Endothelial cell of umbilical vein (primary cell): ENCODE data around the gene MCCC2. TPM values are rescaled to one million over a fixed set of nuclear protein-coding genes. Genes with fewer than 3 reads are reported as not detected.
A peak's percentile ranks its signal among the peaks of the same experiment; 100 is the strongest.

Source experiments
- BruUV-seq: library from RNA; stranded (reverse); fragments of 400-500 nt; replicated peaks from 2 replicates; lab custom pipeline; 2021; lab: Mats Ljungman, UMichigan
- CTCF ChIA-PET: fragments of 300-600, 350-600 bp; sonication (Branson Sonifier 250); formaldehyde crosslinking; loops from one replicate; lab custom pipeline; 2021; ENCODE audit warnings: antibody characterized with exemption, inconsistent platforms; lab: Charles Lee
- POLR2A ChIA-PET: fragments of 300-600, 350-600 bp; sonication (Branson Sonifier 250); formaldehyde crosslinking; loops from one replicate; lab custom pipeline; 2021; ENCODE audit warnings: antibody characterized with exemption, inconsistent platforms; lab: Charles Lee
- DNase-seq: peaks from one replicate; pipeline ENCODE4 v3.0.0-alpha.2; 2011; ENCODE audit warnings: low read depth, low spot score
- FAIRE-seq: peaks from 2 replicates; lab custom pipeline; 2011; peaks lifted over from hg19 to GRCh38; lab: Jason Lieb, UNC
- H2AFZ ChIP-seq: 2 replicates; pipeline ENCODE4 v1.6.0; 2012; ENCODE audit warnings: low read depth, low read length, control low read depth, inconsistent platforms
- H3K27ac ChIP-seq: 2 replicates; pipeline ENCODE4 v1.5.1; 2011; ENCODE audit warnings: low read depth, mild to moderate bottlenecking, control low read depth, low read length, moderate library complexity; ENCODE audit not compliant: insufficient read depth
- H3K27me3 ChIP-seq, 2 experiments: 2 replicates each; pipeline versions ENCODE4 v1.6.0 to v1.6.1; 2011; ENCODE audit warnings: low read length in 2 of 2, mixed read lengths in 1 of 2; ENCODE audit not compliant: control insufficient read depth in 2 of 2, insufficient read depth in 2 of 2
- H3K36me3 ChIP-seq, 2 experiments: 2 replicates in 1 of 2; 3 replicates in 1 of 2; pipeline ENCODE4 v1.5.1; 2011; ENCODE audit warnings: low read length in 2 of 2, mild to moderate bottlenecking in 1 of 2, moderate library complexity in 1 of 2; ENCODE audit not compliant: control insufficient read depth in 2 of 2, insufficient read depth in 2 of 2; ENCODE audit errors: extremely low read depth in 1 of 2
- H3K4me1 ChIP-seq: 3 replicates; pipeline ENCODE4 v1.5.1; 2011; ENCODE audit warnings: mild to moderate bottlenecking, low read length; ENCODE audit not compliant: control insufficient read depth, insufficient read depth; ENCODE audit errors: extremely low read depth
- H3K4me2 ChIP-seq: 2 replicates; pipeline ENCODE4 v1.6.1; 2011; ENCODE audit warnings: low read length, control low read depth, mixed read lengths; ENCODE audit not compliant: insufficient read depth
- H3K4me3 ChIP-seq, 3 experiments: fragments of 200-600 bp in 1 of 3; sonication (generic), shearing (Covaris generic) in 1 of 3; replicated peaks in 1 of 3; 2 replicates each; pipeline ENCODE4 v1.5.1; 2011 to 2016; ENCODE audit warnings: control low read depth in 3 of 3, low read length in 3 of 3, mild to moderate bottlenecking in 2 of 3, inconsistent platforms in 1 of 3, low read depth in 1 of 3, moderate library complexity in 1 of 3; ENCODE audit not compliant: insufficient read depth in 1 of 3
- H3K79me2 ChIP-seq: 2 replicates; pipeline ENCODE4 v1.6.0; 2012; ENCODE audit warnings: low read length, inconsistent platforms; ENCODE audit not compliant: control insufficient read depth, insufficient read depth
- H3K9ac ChIP-seq: replicated peaks from 2 replicates; pipeline ENCODE3; 2011; ENCODE audit warnings: low read length, control low read depth; ENCODE audit not compliant: insufficient read depth; ENCODE audit errors: extremely low read depth
- H3K9me1 ChIP-seq: replicated peaks from 3 replicates; pipeline ENCODE4 v1.6.0; 2011; ENCODE audit warnings: mild to moderate bottlenecking, low read length; ENCODE audit not compliant: control insufficient read depth, insufficient read depth; ENCODE audit errors: extremely low read depth
- H3K9me3 ChIP-seq: replicated peaks from 2 replicates; pipeline ENCODE4 v1.5.1; 2012; ENCODE audit warnings: low read length, inconsistent platforms; ENCODE audit not compliant: control insufficient read depth, insufficient read depth
- H4K20me1 ChIP-seq: replicated peaks from 2 replicates; pipeline ENCODE3; 2011; ENCODE audit warnings: mild to moderate bottlenecking, low read length; ENCODE audit not compliant: control insufficient read depth, insufficient read depth; ENCODE audit errors: extremely low read depth
- CTCF ChIP-seq, 2 donors: IDR thresholded peaks; 1 replicate in 1 of 2; 2 replicates in 1 of 2; pipeline ENCODE4 v1.5.1; 2011; ENCODE audit warnings: low read length in 2 of 2, mild to moderate bottlenecking in 2 of 2, moderate library complexity in 2 of 2, control low read depth in 1 of 2, inconsistent platforms in 1 of 2, low read depth in 1 of 2; ENCODE audit not compliant: insufficient read depth in 1 of 2; ENCODE audit errors: extremely low read depth in 1 of 2
- EZH2 ChIP-seq: IDR thresholded peaks from 2 replicates; pipeline ENCODE4 v1.6.1; 2012; ENCODE audit warnings: borderline replicate concordance, low read depth, mild to moderate bottlenecking, moderate library complexity, low read length, inconsistent platforms; ENCODE audit not compliant: severe bottlenecking
- FOS ChIP-seq: IDR thresholded peaks from 2 replicates; pipeline ENCODE4 v1.6.1; 2011; ENCODE audit warnings: mild to moderate bottlenecking, low read length, moderate library complexity, borderline replicate concordance; ENCODE audit not compliant: insufficient read depth
- GATA2 ChIP-seq: IDR thresholded peaks from 2 replicates; pipeline ENCODE4 v1.7.0; 2011; ENCODE audit warnings: low read depth, mild to moderate bottlenecking, moderate library complexity, mixed read lengths, low read length; ENCODE audit not compliant: insufficient read length, insufficient read depth
- JUN ChIP-seq: IDR thresholded peaks from 2 replicates; pipeline ENCODE4 v1.6.1; 2011; ENCODE audit warnings: borderline replicate concordance, low read depth; ENCODE audit not compliant: insufficient read length, insufficient read depth
- MAX ChIP-seq: IDR thresholded peaks from 2 replicates; pipeline ENCODE4 v1.6.1; 2011; ENCODE audit not compliant: insufficient read depth, insufficient read length
- MYC ChIP-seq: IDR thresholded peaks from one replicate; pipeline ENCODE4 v1.6.1; 2011; ENCODE audit warnings: mild to moderate bottlenecking, low read depth, low read length
- POLR2A ChIP-seq: IDR thresholded peaks from 2 replicates; pipeline ENCODE4 v1.6.1; 2012; ENCODE audit warnings: low read depth, mild to moderate bottlenecking, control low read depth, low read length
- POLR2AphosphoS5 ChIP-seq: IDR thresholded peaks from 2 replicates; pipeline ENCODE4 v1.6.1; 2012; ENCODE audit warnings: low read depth, mild to moderate bottlenecking, control low read depth, low read length, moderate library complexity; ENCODE audit not compliant: insufficient read depth
- dilution Hi-C: fragments of 300-500 bp; cut with MboI; formaldehyde crosslinking; loops from one replicate; pipeline ENCODE4 v1.15.0; 2019; ENCODE audit warnings: low sequenced_read_pairs; ENCODE audit not compliant: extremely low pct_ligation_motif_present
- intact Hi-C: fragments of 100-400 bp; cut with micrococcal nuclease; formaldehyde crosslinking; loops from one replicate; pipeline ENCODE4 v1.10.0; 2022
- polyA plus RNA-seq, 4 experiments: library from polyadenylated mRNA; depleted of rRNA in 3 of 4; stranded (reverse) in 3 of 4; unstranded in 1 of 4; fragments of >200 nt; gene quantifications; 2 replicates each; pipeline versions ENCODE4 v1.2.1 to v1.2.3, GENCODE V29; 2011 to 2012; ENCODE audit warnings: missing spikeins in 1 of 4
- total RNA-seq: library from RNA; stranded (reverse); gene quantifications from 2 replicates; pipeline ENCODE4 v1.2.3, GENCODE V29; 2021

MCCC2 gene
- total and polyA plus RNA-seq, 2 donors (not counting 3 experiments of a cell fraction or from before 2014, with no cell fraction given) = 27.9 to 28.6 TPM

GRCh38 chr5:71586052-71586940, 844 bp upstream of the MCCC2 start:
- H3K9me1 ChIP-seq = no peaks in the 10 kb centered on the region
- peak overlapping the region; percentile 62 for H3K4me2 ChIP-seq
- peak overlapping the region in 2 of 3 experiments; percentile 63 to 75 for H3K4me3 ChIP-seq
- H3K9ac ChIP-seq = peak overlapping the region; percentile 76
- H3K27ac ChIP-seq = peak overlapping the region; percentile 46
- CTCF ChIA-PET = interaction anchor here (0.6 to 2.7 kb wide), 2 partner anchors 15 kb away, joined by 3 to 26 read pairs; no protein-coding TSS in a partner anchor
- POLR2A ChIA-PET = no interaction called here
- no peaks in the 10 kb centered on the region for H3K36me3 ChIP-seq
- BruUV-seq = TSS peak; percentile 92
- H3K4me1 ChIP-seq = peaks cover 3% of the 10 kb centered on the region
- DNase-seq = peak; percentile 59
- no peak for TF ChIP-seq GATA2
- no peak for TF ChIP-seq MYC
- no peak for TF ChIP-seq POLR2AphosphoS5
- no peak for TF ChIP-seq EZH2
- no peak for TF ChIP-seq CTCF (IDR thresholded peaks at IDR 0.05; ENCODE audit: extremely low read depth in 1 of 2, insufficient read depth in 1 of 2, low read depth in 1 of 2, low read length in 2 of 2)
- TF ChIP-seq POLR2A = no peak
- no peak for TF ChIP-seq MAX
- no peak for TF ChIP-seq JUN
- no peak for TF ChIP-seq FOS
- peaks cover 2% of the 10 kb centered on the region for H3K79me2 ChIP-seq
- H3K27me3 ChIP-seq = no peaks in the 10 kb centered on the region
- FAIRE-seq = peak; percentile 12
- intact Hi-C loops (loop anchor here (2.0 to 5.0 kb wide), 2 partner anchors 15 to 171 kb away; no protein-coding TSS in a partner anchor), dilution Hi-C loops (no loop called here)
- no peaks in the 10 kb centered on the region for H3K9me3 ChIP-seq
- H4K20me1 ChIP-seq = no peaks in the 10 kb centered on the region
- H2AFZ ChIP-seq = peak overlapping the region; percentile 76
